Mucosa of stomach (tissue), 1 donor: Measurements from ENCODE around the gene ZNF280C.

Experiments
- H3K27me3 ChIP-seq: one replicate; pipeline ENCODE4 v1.7.0; 2013; ENCODE audit warnings: mild to moderate bottlenecking, low read length; ENCODE audit not compliant: control insufficient read depth, insufficient read depth
- H3K36me3 ChIP-seq: one replicate; pipeline ENCODE4 v1.7.0; 2013; ENCODE audit warnings: low read length; ENCODE audit not compliant: control insufficient read depth, insufficient read depth
- H3K4me1 ChIP-seq: one replicate; pipeline ENCODE4 v1.7.0; 2013; ENCODE audit warnings: mild to moderate bottlenecking, low read length; ENCODE audit not compliant: control insufficient read depth, insufficient read depth
- H3K4me3 ChIP-seq: one replicate; pipeline ENCODE4 v1.7.0; 2013; ENCODE audit warnings: low read length
- H3K9ac ChIP-seq: one replicate; pipeline ENCODE4 v1.7.0; 2013; ENCODE audit warnings: mild to moderate bottlenecking, low read length, moderate library complexity
- H3K9me3 ChIP-seq: one replicate; pipeline ENCODE4 v1.7.0; 2013; ENCODE audit warnings: mild to moderate bottlenecking, low read length, moderate library complexity; ENCODE audit not compliant: control insufficient read depth
- donor health status: Pancreatic carcinoma.

ZNF280C gene

GRCh38 chrX:130155564-130155963 lies 113.1 kb downstream of the ZNF280C start:
- Histone ChIP-seq H3K36me3 (no peaks in the 10 kb centered on the region), H3K9ac (no peak overlapping the region), H3K27me3 (no peaks in the 10 kb centered on the region), H3K4me1 (peaks cover 5% of the 10 kb centered on the region), H3K4me3 (no peak overlapping the region), H3K9me3 (no peaks in the 10 kb centered on the region)
